Measurements from ENCODE around the gene DYNLRB1.

DYNLRB1 gene

DNA sequence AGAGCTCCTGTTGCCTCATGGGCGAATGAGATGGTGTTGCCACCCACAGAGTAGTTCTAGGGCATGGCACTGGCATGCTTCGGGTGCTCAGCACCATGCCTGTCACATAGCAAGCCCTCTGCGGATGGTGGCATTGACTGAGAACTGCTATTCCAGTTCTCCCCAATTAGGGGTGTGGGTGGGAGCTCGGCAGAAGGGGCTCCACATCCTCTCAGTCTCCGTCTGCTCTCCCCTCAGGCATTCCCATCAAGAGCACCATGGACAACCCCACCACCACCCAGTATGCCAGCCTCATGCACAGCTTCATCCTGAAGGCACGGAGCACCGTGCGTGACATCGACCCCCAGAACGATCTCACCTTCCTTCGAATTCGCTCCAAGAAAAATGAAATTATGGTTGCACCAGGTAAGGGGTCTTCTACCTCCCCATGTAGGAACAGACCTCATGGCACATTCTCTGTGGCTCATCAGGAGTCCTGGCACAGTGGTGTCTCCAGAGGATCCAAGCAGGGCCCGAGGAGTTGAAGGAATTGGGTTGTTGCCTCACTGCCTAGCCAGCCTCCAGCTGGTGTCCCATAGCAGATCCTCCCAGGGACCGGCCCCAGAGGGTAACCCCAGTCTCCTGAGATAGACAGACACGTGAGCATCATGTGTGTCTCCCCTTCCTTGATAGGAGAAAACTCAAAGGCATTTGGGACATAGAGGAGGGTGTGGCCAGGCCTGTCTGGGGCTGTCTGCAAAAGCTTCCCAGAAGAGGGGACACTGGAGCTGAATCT, 18.4 kb downstream of the DYNLRB1 start:
- DNase-seq (ENCODE audit: low read depth, low spot score), result no peak

- no peak for DNase-seq (ENCODE audit: low read depth, low spot score)
These were observed 19.1 kb downstream of the DYNLRB1 start for GRCh38 chr20:34535301-34535840.

DNA sequence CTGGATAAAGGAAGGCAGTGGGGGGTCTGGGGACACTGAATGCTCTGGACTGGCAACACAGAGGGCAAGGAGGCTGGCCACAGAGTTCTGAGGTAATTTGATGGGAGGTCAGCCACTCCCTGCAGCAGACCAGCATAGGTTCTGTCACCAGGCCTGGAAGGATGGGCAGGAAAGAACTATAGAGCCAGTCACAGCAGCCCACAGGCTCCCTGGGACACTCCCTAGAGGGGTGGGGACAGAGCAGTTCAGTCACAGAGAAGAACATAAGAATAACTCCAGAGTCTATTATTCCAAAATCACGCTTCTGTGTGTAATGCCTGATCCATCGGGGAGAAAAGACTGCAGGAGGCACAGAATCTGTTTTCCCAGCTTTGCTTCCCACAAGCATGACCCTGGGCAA, 19.6 kb downstream of the DYNLRB1 start:
- no peak for DNase-seq (ENCODE audit: low read depth, low spot score)

DNA sequence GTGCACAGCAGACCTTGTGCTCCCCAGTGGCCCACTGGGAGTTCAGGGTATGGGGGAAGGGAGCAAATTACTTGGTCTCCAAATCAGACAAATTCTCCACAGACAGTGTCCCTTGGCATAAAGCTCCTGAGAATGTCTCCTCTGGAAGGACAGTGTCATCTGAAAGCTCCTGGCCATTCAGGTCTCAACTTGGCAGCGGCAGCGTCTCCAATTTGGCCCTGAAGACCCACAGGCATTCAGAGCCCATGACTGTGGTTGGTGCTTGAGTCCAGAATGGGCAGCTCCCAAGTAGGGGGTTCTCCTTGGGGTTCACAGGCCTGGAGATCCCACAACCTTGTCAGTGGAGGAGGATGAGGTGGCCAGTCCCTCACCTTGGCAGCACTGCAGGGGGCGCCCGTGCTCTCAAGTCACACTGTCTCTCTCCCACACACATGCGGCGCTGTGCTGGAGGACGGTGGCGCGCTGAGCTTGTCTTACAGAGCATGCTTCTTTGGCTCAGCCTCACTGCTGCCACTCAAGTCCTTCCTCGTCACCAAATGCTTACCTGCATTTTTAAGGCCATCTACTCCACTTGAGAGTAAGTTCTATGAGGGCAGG, 20.7 kb downstream of the DYNLRB1 start:
- DNase-seq (ENCODE audit: low read depth, low spot score), result no peak

GRCh38 chr20:34537651-34538050, 21.4 kb downstream of the DYNLRB1 start:
- DNase-seq (ENCODE audit: low read depth, low spot score), result no peak

DNA sequence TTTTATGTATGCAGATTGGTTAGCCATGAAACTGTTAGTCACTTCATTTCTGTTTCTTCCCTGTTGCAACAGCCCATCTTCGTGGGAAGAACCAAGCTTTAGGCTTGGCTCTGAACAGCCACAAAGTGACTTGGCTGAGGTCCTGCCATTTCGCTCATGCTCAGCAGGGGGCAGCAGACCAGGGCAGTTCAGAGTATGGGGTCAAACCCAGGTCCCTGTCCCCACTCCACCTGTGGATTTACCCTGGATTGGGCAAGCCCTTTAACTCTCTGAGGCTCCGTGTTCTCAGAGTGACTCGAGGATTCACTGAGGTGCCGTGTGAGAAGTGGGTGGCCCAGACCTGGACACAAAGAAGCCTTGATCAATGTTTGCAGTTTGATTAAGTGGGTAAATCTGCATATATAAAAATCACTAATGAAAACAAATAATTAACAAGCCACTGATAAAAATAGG, 22.5 kb downstream of the DYNLRB1 start:
- no peak for DNase-seq (ENCODE audit: low read depth, low spot score)

DNA sequence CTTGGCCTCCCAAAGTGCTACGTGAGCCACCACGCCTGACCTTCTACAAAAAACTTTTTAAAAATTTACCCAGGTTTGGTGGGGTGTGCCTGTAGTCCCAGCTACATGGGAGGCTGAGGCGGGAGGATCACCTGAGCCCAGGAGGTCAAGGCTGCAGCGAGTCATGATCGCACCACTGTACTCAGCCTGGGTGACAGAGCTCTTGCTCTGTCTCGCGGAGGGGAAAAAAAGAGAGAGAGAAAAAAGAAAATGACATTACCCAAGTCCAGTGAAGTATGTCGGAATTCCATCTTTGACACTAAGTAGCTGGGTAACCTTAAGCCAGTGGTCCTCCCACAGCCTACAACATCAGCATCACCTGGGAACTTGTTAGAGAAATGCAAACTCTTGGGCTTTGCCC, 23.5 kb downstream of the DYNLRB1 start:
- no peak for DNase-seq (ENCODE audit: low read depth, low spot score)

- no peak for DNase-seq (ENCODE audit: low read depth, low spot score)
These were observed 24.5 kb downstream of the DYNLRB1 start for GRCh38 chr20:34540596-34541263.

GRCh38 chr20:34541264-34541901, 25.2 kb downstream of the DYNLRB1 start:
- DNase-seq (ENCODE audit: low read depth, low spot score), result no peak

DNA sequence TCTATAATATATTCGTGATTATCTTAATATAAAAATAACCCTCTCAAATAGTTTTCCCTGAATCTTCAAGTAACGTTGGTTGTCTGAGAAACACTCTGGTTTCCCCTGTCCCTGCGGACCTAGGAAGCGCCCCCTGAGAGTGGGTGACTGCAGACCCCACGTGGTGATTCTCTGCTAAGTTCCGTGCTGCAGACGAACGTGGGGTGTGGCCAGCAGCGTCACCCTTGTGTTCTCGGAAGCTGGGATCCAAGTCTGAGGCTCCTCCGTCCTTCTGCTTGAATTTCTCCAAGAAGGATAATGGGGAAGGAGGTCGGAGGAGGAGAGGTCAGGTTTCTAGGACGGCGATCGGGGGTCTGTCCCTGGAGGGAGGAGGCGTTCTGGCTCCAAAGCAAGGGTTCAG, 25.7 kb downstream of the DYNLRB1 start:
- DNase-seq (ENCODE audit: low read depth, low spot score), result no peak

GRCh38 chr20:34542439-34542838, 26.2 kb downstream of the DYNLRB1 start:
- no peak for DNase-seq (ENCODE audit: low read depth, low spot score)

GRCh38 chr20:34543463-34544056, 27.3 kb downstream of the DYNLRB1 start:
- DNase-seq (ENCODE audit: low read depth, low spot score), result no peak

DNA sequence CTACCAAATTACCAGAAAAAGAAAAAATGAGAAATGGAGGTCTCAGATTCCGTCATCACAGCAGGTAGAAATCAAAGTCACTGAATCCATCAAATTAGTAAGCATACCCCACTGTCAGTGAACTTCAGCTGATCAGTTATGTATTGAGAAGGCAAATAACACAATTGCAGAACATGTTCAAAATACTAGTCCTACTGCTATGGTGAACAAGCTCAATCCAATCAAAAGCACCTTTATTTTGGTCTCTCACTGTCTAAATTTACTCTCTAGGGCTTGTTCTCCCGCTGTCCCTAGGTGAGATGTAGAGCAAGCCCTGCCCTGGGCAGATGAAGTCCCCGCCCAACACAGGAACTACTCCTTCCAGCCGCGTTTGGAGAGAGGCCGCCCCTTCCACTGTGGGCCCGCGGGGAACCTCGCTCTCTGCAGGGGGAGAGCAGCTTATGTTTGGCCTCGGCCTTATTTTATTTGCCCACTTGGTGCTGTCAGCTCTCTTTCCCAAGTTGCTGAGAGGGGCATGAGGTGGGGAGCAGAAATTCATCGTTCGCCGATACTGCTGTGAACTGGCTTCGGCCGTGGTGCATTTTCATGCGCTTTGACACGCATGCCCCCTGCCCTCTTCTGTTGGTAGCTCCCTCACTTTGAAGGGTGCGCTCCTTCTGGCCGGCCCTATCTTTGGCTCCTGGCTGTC, 28.0 kb downstream of the DYNLRB1 start:
- no peak for DNase-seq (ENCODE audit: low read depth, low spot score)

DNA sequence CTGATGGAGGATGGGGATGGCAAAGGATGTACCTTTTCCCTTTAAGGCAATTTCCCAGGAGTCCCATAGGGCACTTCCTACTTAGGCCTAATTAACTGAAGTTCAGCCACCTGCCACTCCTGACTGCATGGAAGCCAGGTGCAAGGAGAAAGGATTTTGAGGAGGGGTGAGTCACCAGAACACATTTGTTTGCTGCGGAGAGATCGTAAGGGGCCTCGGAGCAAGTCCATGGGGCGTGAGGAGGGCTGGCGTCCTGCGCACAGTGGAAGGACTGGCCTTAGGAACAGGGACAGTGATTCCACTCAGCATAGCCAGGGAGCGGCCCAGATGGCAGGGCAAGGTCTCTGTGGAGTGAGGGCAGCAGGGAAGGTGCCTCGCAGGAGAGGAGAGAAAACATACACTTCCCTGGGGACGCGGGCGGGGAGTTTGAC, 30.5 kb downstream of the DYNLRB1 start:
- no peak for DNase-seq (ENCODE audit: low read depth, low spot score)

GRCh38 chr20:34547844-34548613, 31.8 kb downstream of the DYNLRB1 start:
- no peak for DNase-seq (ENCODE audit: low read depth, low spot score)

DNA sequence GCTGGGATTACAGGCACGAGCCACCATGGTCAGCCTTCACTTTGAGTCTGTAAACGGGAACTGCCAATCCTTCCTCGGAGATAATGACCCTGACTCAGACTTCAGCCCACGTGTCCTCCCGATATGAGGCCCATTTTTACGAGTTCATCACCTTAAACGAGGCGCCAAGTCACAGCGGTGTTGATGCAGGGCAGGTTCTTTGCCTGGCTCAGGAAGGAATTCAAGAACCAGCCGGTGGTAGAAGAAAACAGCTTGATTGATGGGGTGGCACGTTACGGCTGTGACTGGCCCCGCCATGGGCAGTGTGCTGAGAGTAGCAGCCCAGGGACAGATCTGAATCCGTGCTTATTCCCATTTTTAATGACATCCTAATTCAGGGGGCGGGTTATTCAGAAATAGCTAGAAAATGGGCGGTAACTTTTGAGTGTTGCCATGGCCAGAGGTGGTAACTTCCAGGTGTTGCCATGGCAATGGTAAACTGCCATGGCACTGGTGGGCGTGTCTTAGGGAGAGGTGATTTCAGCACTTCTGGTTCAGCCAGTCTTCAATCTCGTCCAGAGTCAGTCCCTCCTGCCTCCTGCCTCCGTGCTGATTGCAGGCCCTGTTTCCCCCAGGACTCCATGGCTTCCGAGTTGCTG, 33.2 kb downstream of the DYNLRB1 start:
- DNase-seq (ENCODE audit: low read depth, low spot score), result no peak

- no peak for DNase-seq (ENCODE audit: low read depth, low spot score)
These were observed 33.7 kb downstream of the DYNLRB1 start for GRCh38 chr20:34549929-34550305.

DNA sequence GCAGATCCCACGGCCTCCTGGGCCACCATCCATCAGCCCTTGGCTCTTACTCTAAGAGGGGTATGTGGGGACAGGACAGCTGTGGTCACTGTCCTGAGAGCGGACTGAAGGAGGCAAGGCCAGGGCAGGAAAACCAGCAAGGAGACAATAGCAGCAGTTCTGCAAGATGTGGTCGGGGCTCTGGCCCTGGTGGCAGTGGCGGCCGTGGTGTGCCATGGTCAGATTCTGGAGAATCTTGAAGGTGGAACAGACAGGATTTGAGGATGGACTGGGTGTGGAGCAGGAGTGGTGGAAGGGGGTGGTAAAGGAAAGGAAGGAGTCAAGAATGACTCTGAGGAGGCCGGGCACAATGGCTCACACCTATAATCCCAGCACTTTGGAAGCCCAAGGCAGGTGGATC, 36.3 kb downstream of the DYNLRB1 start:
- DNase-seq (ENCODE audit: low read depth, low spot score), result no peak

DNA sequence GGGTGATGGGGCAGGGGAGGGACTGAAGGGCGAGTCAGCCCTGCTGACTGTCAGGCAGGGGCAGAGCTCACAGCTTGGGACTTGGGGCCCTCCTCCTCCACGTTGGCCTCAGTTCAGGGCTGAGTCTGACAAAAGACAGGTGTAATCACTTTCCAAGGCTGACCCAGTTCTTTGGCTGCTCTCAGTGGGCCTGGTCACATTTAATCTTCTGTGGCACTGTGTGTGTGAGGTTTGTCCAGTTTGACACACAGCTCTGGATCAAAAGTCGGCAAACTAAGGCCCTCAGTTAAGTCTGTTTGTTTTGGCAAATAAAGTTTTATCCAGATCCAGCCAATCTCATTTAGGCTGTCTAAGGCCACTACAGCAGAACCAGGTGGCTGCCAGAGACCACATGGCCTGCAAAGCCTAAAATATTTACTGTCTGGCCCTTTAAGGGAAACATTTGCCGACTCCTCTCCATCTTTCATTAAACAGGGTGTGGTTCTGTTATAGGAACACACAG, 37.2 kb downstream of the DYNLRB1 start:
- DNase-seq (ENCODE audit: low read depth, low spot score), result no peak

DNA sequence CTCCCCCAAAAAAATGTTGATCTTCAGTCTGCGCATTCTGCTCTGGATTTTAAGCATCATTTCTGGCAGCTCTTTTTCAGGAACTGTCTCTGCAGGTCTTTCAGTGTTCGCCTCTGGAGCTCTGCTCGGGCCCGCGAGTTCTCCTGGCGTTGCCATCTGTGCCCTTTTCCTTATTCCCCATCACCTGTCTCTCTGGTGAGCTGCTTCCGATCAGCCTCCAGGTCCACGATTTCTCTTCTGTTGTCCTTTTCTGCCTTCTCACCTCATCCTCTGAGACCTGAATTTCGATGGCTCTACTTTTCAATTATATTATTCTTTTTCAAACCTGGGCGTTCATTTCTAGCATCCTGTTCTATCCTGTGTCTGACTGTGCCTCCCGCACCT, 41.7 kb downstream of the DYNLRB1 start:
- DNase-seq (ENCODE audit: low read depth, low spot score), result no peak

All from smooth muscle cell of the brain vasculature (primary cell).